Neuronal stem cell (in vitro differentiated cells): ENCODE data around the gene CHID1.

Experiments
- DNase-seq: peaks from one replicate; pipeline ENCODE4 v3.0.0-alpha.2; 2013; ENCODE audit warnings: low spot score
- H2AFZ ChIP-seq: one replicate; pipeline ENCODE4 v1.6.1; 2013; ENCODE audit warnings: mild to moderate bottlenecking, low read length, inconsistent platforms
- H2AK5ac ChIP-seq: 2 replicates; pipeline ENCODE4 v1.6.1; 2013; ENCODE audit warnings: low read depth, mild to moderate bottlenecking, inconsistent platforms, low read length, moderate library complexity, mixed read lengths
- H2BK120ac ChIP-seq: 2 replicates; pipeline ENCODE4 v1.6.1; 2013; ENCODE audit warnings: low read depth, mild to moderate bottlenecking, inconsistent platforms, low read length, moderate library complexity, mixed read lengths
- H2BK12ac ChIP-seq: one replicate; pipeline ENCODE4 v1.6.1; 2013; ENCODE audit warnings: low read length, inconsistent platforms
- H2BK15ac ChIP-seq: 2 replicates; pipeline ENCODE4 v1.6.1; 2013; ENCODE audit warnings: mild to moderate bottlenecking, low read length, inconsistent platforms, mixed read lengths
- H2BK5ac ChIP-seq: one replicate; pipeline ENCODE4 v1.6.1; 2013; ENCODE audit warnings: inconsistent platforms, mild to moderate bottlenecking, low read length, moderate library complexity
- H3K14ac ChIP-seq: one replicate; pipeline ENCODE4 v1.6.1; 2013; ENCODE audit warnings: low read length, inconsistent platforms
- H3K18ac ChIP-seq: 2 replicates; pipeline ENCODE4 v1.6.1; 2013; ENCODE audit warnings: low read length, inconsistent platforms
- H3K23ac ChIP-seq: 2 replicates; pipeline ENCODE4 v1.6.1; 2013; ENCODE audit warnings: low read depth, mild to moderate bottlenecking, mixed read lengths, low read length, inconsistent platforms; ENCODE audit not compliant: poor library complexity
- H3K27ac ChIP-seq: replicated peaks from 3 replicates; pipeline ENCODE4 v1.5.1; 2013; ENCODE audit warnings: low read length, inconsistent platforms
- H3K27me3 ChIP-seq, 3 experiments: 2 replicates each; pipeline ENCODE4 v1.6.1; 2013; ENCODE audit warnings: low read length in 3 of 3, mild to moderate bottlenecking in 2 of 3, inconsistent platforms in 1 of 3, low read depth in 1 of 3, mixed read lengths in 1 of 3, moderate library complexity in 1 of 3; ENCODE audit not compliant: control insufficient read depth in 3 of 3, insufficient read depth in 3 of 3
- H3K36me3 ChIP-seq, 2 donors: replicated peaks in 1 of 2; 2 replicates each; pipeline ENCODE4 v1.6.1; 2013; ENCODE audit warnings: low read length in 2 of 2; ENCODE audit not compliant: control insufficient read depth in 2 of 2, insufficient read depth in 2 of 2
- H3K4ac ChIP-seq: 2 replicates; pipeline ENCODE4 v1.6.1; 2013; ENCODE audit warnings: inconsistent platforms, mild to moderate bottlenecking, low read length, moderate library complexity
- H3K4me1 ChIP-seq, 2 donors: 1 replicate in 1 of 2; 2 replicates in 1 of 2; pipeline ENCODE4 v1.6.1; 2013; ENCODE audit warnings: low read length in 2 of 2, low read depth in 1 of 2; ENCODE audit not compliant: control insufficient read depth in 2 of 2, insufficient read depth in 1 of 2
- H3K4me2 ChIP-seq: one replicate; pipeline ENCODE4 v1.6.1; 2013; ENCODE audit warnings: mild to moderate bottlenecking, low read length, inconsistent platforms; ENCODE audit not compliant: insufficient read depth, poor library complexity, severe bottlenecking
- H3K4me3 ChIP-seq, 2 donors: 2 replicates each; pipeline ENCODE4 v1.5.1; 2013; ENCODE audit warnings: low read length in 2 of 2, mild to moderate bottlenecking in 2 of 2, inconsistent platforms in 1 of 2, moderate library complexity in 1 of 2
- H3K79me1 ChIP-seq: one replicate; pipeline ENCODE4 v1.6.1; 2013; ENCODE audit warnings: low read depth, mild to moderate bottlenecking, inconsistent platforms, low read length, moderate library complexity
- H3K9ac ChIP-seq: one replicate; pipeline ENCODE4 v1.6.1; 2013; ENCODE audit warnings: mild to moderate bottlenecking, low read depth, low read length, inconsistent platforms; ENCODE audit not compliant: poor library complexity
- H3K9me3 ChIP-seq, 2 donors: replicated peaks in 1 of 2; 2 replicates each; pipeline versions ENCODE3 to v1.6.1; 2013; ENCODE audit warnings: low read length in 2 of 2, mild to moderate bottlenecking in 2 of 2, inconsistent platforms in 1 of 2, low read depth in 1 of 2, mixed read lengths in 1 of 2, moderate library complexity in 1 of 2; ENCODE audit not compliant: control insufficient read depth in 2 of 2, insufficient read depth in 1 of 2
- H4K8ac ChIP-seq: one replicate; pipeline ENCODE4 v1.6.1; 2013; ENCODE audit warnings: low read depth, mild to moderate bottlenecking, inconsistent platforms, low read length, moderate library complexity
- H4K91ac ChIP-seq: one replicate; pipeline ENCODE4 v1.6.1; 2013; ENCODE audit warnings: low read length, low read depth, mild to moderate bottlenecking, inconsistent platforms; ENCODE audit not compliant: poor library complexity
- WGBS, 2 donors: extraction: QIAGEN DNeasy Blood & Tissue Kit; methylation state at CpG; one replicate each; pipeline ENCODE4 v1.1.7; 2013; ENCODE audit warnings: missing lambda C conversion rate in 2 of 2, mixed read lengths in 1 of 2; ENCODE audit not compliant: insufficient read length in 2 of 2, insufficient replicate concordance in 1 of 2; ENCODE audit errors: extremely low coverage in 2 of 2; 5-methylcytosine and 5-hydroxymethylcytosine counted together

Gene CHID1

DNA sequence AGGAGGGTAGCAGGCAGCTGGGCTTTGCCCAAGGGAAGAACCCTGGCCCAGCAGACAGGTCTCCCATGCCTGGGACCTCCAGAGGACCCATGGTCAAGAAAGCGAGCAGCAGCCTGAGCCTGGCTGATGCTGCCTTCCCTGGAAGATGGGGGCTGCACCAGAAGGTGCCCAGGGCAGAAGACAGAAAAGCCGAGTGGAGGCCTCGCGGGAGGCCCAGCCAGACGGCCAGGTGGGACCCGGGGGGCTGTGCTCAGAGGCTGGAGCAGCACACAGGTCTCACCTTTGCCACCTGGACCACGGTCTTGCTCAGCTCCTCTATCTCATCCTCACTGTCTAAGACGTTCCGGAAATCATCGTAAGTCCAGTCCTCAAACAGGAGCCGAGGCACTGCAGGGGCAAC is 10.9 kb downstream of the CHID1 start:
- Histone ChIP-seq H2AK5ac (no peak overlapping the region), H3K9me3 (peaks cover 0 to 5% of the 10 kb centered on the region in 2 donors), H2AFZ (no peak overlapping the region), H3K27me3 (no peaks in the 10 kb centered on the region), H3K9ac (peak overlapping the region; percentile 21), H3K36me3 (peaks cover 57 to 68% of the 10 kb centered on the region in 2 donors), H4K8ac (peak overlapping the region; percentile 17), H2BK15ac (no peak overlapping the region), H3K4ac (no peak overlapping the region), H2BK5ac (no peak overlapping the region), H3K79me1 (peaks cover 10% of the 10 kb centered on the region), H2BK120ac (no peak overlapping the region), H3K18ac (no peak overlapping the region), H4K91ac (no peak overlapping the region), H3K14ac (no peak overlapping the region), H2BK12ac (no peak overlapping the region), H3K4me1 (no peaks in the 10 kb centered on the region), H3K27ac (no peak overlapping the region), H3K4me3 (no peak overlapping the region), H3K23ac (no peak overlapping the region), H3K4me2 (no peak overlapping the region)
- no CpG with 5 or more reads among the region's 11 CpGs for WGBS, 2 donors
- DNase-seq = no peak

DNA sequence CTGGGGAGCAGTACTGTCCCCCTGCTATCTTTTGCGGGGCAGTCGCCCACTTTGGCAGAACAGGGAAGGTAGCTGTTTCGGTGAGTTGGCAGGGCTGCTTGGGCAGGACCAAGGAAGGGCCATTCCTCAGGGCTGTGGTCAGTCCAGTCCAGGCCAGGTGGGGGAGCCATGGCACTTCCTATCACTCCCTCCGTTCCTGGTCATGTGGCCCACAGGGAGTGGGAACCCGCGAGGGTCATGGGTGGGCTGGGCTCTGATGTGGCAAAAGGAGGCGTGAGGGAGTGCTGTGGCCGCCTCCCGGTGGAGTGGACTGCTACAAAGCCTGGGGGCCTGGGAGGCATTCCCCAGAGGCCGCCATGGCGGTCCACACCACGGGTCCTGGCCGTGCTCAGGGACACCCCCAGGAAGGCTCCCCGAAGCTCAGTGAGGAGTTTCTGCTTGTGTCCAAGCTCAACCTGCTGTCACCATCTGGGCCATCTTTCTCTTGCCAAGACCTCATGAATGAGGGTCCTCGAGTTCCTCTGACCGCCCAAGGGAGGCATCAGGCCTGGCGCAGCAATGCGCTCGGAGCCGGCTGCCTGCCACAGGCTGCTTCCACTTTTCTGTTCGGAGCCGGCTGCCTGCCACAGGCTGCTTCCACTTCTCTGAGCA is 11.9 kb downstream of the CHID1 start:
- DNase-seq = no peak

DNA sequence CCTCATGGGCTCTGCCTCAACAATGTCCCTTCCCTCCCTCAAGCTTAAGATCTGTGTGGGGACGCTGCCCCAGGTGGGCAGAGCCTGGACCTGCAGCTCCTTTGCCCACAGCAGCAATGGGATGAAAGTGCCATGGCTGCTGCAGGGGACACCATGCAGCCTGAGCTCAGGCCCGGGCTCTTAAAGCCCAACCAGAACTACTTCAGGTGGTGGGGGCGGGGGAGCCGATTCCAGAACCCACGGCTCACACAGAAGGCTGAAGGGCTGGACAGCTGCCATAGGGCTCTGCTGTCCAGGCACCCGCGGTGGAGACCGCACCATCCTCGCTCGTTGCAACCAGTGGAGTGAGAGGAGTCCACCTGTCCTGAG is 12.5 kb downstream of the CHID1 start:
- peaks cover 8% of the 10 kb centered on the region for H3K79me1 ChIP-seq
- no CpG with 5 or more reads among the region's 10 CpGs for WGBS, 2 donors
- no peak overlapping the region for H4K91ac ChIP-seq
- H3K36me3 ChIP-seq = peaks cover 46 to 54% of the 10 kb centered on the region in 2 donors
- H2AK5ac ChIP-seq = peak overlapping the region; percentile 63
- no peak overlapping the region for H2BK15ac ChIP-seq
- H3K18ac ChIP-seq = peak overlapping the region; percentile 28
- H2AFZ ChIP-seq = no peak overlapping the region
- H3K4me3 ChIP-seq = no peak overlapping the region
- no peak overlapping the region for H4K8ac ChIP-seq
- DNase-seq = no peak
- no peak overlapping the region for H3K23ac ChIP-seq
- no peak overlapping the region for H2BK120ac ChIP-seq
- H3K14ac ChIP-seq = no peak overlapping the region
- no peak overlapping the region for H3K4ac ChIP-seq
- no peak overlapping the region for H3K27ac ChIP-seq
- H2BK5ac ChIP-seq = no peak overlapping the region
- no peaks in the 10 kb centered on the region for H3K27me3 ChIP-seq
- no peaks in the 10 kb centered on the region for H3K4me1 ChIP-seq
- H3K4me2 ChIP-seq = no peak overlapping the region
- H3K9ac ChIP-seq = peak overlapping the region; percentile 4
- H2BK12ac ChIP-seq = no peak overlapping the region
- peaks cover 0 to 5% of the 10 kb centered on the region in 2 donors for H3K9me3 ChIP-seq

More for the DNA sequence above, 11.9 kb downstream of the CHID1 start:
- Histone ChIP-seq H3K79me1 (peaks cover 10% of the 10 kb centered on the region), H3K18ac (no peak overlapping the region), H2AK5ac (no peak overlapping the region), H3K4ac (no peak overlapping the region), H3K4me2 (no peak overlapping the region), H3K27ac (no peak overlapping the region), H2BK15ac (no peak overlapping the region), H3K36me3 (peaks cover 48 to 57% of the 10 kb centered on the region in 2 donors), H3K4me1 (no peaks in the 10 kb centered on the region), H2BK5ac (no peak overlapping the region), H3K9me3 (peaks cover 0 to 5% of the 10 kb centered on the region in 2 donors), H3K14ac (no peak overlapping the region), H2BK120ac (no peak overlapping the region), H4K8ac (no peak overlapping the region), H3K9ac (no peak overlapping the region), H3K27me3 (no peaks in the 10 kb centered on the region), H2BK12ac (no peak overlapping the region), H2AFZ (no peak overlapping the region), H4K91ac (no peak overlapping the region), H3K23ac (no peak overlapping the region), H3K4me3 (no peak overlapping the region)
- WGBS, 2 donors = no CpG with 5 or more reads among the region's 22 CpGs

DNA sequence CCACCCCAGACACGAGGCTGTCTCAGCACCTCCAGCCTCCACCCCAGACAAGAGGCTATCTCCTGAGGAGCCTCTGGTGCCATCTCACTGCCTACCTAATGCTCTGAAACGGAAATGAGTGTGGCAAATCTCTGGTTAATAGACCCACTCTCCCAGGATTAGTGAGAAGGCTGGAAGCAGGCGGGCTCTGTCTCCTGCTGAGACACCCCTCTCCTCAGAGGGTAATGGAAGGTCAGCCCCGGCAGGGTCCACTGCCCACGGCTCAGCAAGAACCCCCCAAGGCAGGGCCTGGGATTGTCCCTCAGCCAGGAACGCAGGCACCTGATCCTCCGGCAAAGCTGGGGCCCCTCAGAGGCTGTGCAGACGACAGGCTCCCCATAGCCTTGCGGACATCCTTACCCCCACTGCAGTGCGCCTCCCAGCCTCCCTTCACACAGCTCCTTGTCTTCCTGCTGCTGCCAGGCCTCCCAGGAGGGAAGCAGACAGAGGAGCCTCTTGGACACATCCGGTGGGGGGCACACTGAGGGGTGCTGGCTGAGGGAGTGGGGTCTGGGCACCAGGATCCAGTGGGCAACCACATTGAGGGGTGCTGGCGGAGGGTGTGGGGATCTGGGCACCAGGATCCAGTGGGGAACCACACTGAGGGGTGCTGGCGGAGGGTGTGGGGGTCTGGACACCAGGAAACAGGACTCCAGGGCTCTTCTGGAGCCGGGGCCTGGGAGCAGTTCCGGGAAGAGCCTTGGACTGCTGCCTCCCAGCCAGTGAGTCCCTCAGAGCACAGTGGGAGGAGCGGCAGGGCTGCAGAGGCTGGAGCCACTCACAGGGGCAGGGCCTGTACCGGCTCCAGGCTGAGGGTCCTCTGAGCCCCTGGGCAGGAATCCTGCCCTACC is 13.1 kb downstream of the CHID1 start:
- H3K4ac ChIP-seq = no peak overlapping the region
- peaks cover 8% of the 10 kb centered on the region for H3K79me1 ChIP-seq
- no CpG with 5 or more reads among the region's 17 CpGs for WGBS, 2 donors
- H3K27ac ChIP-seq = no peak overlapping the region
- H2BK120ac ChIP-seq = no peak overlapping the region
- peak overlapping the region in 1 of 2 donors; percentile 3 for H3K4me3 ChIP-seq
- H4K8ac ChIP-seq = no peak overlapping the region
- H3K4me2 ChIP-seq = no peak overlapping the region
- H2BK12ac ChIP-seq = no peak overlapping the region
- peaks cover 40 to 47% of the 10 kb centered on the region in 2 donors for H3K36me3 ChIP-seq
- peak overlapping the region; percentile 50 for H3K9ac ChIP-seq
- peak overlapping the region; percentile 28 for H3K18ac ChIP-seq
- H3K9me3 ChIP-seq = peaks cover 0 to 5% of the 10 kb centered on the region in 2 donors
- peak overlapping the region; percentile 53 for H2BK5ac ChIP-seq
- H3K4me1 ChIP-seq = no peaks in the 10 kb centered on the region
- H3K27me3 ChIP-seq = no peaks in the 10 kb centered on the region
- no peak overlapping the region for H4K91ac ChIP-seq
- H2AK5ac ChIP-seq = peak overlapping the region; percentile 63
- no peak overlapping the region for H2BK15ac ChIP-seq
- H2AFZ ChIP-seq = no peak overlapping the region
- peak overlapping the region; percentile 21 for H3K14ac ChIP-seq
- no peak overlapping the region for H3K23ac ChIP-seq
- DNase-seq = no peak
